ENCODE results near the gene RBBP7.

The RBBP7 gene

GRCh38 chrX:16870095-16870861 is at the start of gene RBBP7:
TSS of gene RBBP7 (minus strand) at chrX:16870362. CDS start at chrX:16870053, 309 bp downstream.
- DNase-seq (ENCODE audit: low read depth), result no peak

GRCh38 chrX:16918979-16919378 is 48.8 kb upstream of the RBBP7 start:
- no peak for DNase-seq (ENCODE audit: low read depth)

DNA sequence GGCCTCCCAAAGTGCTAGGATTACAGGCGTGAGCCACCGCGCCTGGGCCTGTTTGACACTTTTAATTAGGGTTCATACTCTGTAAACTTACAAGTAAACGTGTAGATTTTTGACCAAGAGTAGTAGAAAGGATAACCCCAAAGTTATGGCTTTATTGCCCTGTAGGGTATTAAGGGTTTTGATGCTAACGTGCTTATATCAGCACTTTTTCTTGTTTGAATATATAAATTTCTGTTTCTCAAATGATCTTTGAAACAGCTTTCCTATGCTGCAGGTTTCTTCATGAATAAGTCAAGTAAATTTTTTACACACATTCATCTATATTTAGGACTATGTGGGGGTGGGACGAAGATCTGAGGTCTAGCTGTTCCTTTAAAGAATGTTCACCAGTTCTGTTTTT is 47.0 kb upstream of the RBBP7 start:
- DNase-seq (ENCODE audit: low read depth), result no peak

DNA sequence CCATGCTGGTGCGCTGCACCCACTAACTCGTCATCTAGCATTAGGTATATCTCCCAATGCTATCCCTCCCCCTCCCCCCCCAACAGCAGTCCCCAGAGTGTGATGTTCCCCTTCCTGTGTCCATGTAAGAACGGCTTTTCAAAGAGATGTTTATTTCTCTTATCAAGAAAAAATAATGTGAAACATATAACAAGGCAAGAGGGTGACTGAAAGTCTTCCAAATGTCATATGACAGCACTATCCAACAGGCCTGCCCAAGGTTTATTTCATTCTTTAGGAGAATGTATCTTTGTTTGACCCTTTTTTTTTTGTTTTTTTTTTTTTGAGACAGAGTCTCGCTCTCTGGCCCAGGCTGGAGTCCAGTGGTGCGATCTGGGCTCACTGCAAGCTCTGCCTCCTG is 46.4 kb upstream of the RBBP7 start:
- DNase-seq (ENCODE audit: low read depth), result no peak

- DNase-seq (ENCODE audit: low read depth), result no peak
Measured at GRCh38 chrX:16914058-16914457, 43.9 kb upstream of the RBBP7 start.

GRCh38 chrX:16910376-16910775 is 40.2 kb upstream of the RBBP7 start:
- DNase-seq (ENCODE audit: low read depth), result no peak

- DNase-seq (ENCODE audit: low read depth), result no peak
Measured at GRCh38 chrX:16903274-16904022, 33.3 kb upstream of the RBBP7 start.

GRCh38 chrX:16897445-16897844 is 27.3 kb upstream of the RBBP7 start:
- DNase-seq (ENCODE audit: low read depth), result no peak

GRCh38 chrX:16892504-16893362 is 22.6 kb upstream of the RBBP7 start:
- no peak for DNase-seq (ENCODE audit: low read depth)

- no peak for DNase-seq (ENCODE audit: low read depth)
Measured at GRCh38 chrX:16885628-16886027, 15.5 kb upstream of the RBBP7 start.

DNA sequence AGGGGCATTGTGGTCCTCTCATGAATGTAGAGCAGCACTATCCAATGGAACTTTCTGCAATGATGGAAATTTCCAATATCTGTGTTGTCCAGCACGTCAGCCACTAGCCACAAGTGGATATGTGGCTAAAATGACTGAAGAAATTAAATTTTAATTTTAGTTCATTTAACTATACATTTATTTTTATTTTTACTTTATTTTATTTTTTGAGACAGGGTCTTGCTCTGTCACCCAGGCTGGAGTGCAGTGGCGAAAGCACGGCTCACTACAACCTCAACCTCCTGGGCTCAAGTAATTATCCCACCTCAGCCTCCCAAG is 13.3 kb upstream of the RBBP7 start:
- no peak for DNase-seq (ENCODE audit: low read depth)

DNA sequence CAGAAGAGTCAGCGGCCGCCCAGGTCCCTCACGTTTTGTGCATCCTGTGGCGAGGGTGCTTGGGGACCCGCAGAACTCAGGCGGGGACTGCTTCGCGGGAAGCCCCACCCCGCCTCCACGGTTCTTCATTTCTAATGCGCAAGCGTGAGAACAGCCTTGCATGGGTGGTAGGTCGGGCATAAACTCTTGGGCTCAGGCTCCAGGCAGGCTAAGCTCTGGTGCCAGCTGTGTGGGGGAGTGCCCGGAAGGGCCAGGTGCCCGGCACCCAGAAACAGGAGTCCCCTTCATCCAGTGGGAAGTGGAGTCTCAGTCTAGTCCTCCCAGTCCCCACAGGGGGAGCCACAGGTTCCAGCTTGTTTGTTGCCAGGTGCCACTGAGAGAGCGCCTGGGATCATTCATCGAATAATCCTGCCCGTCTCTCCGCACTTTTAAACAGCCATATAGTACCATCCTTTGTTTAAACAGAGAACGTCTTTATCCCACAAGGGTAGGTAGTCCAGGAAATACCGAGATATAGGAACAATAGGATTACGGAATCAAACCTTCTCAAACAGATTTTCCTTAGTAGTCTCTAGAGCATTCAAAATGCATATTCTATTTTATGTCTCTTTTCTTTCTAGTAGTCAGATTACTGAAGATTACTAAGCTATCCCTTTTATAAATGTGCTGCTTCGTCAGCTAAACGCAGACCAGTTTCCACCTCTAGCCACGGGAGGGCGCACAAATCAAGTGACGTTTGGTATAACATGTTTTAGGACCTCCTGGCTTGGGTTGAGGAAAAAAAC is 12.7 kb upstream of the RBBP7 start:
- DNase-seq (ENCODE audit: low read depth), result no peak

DNA sequence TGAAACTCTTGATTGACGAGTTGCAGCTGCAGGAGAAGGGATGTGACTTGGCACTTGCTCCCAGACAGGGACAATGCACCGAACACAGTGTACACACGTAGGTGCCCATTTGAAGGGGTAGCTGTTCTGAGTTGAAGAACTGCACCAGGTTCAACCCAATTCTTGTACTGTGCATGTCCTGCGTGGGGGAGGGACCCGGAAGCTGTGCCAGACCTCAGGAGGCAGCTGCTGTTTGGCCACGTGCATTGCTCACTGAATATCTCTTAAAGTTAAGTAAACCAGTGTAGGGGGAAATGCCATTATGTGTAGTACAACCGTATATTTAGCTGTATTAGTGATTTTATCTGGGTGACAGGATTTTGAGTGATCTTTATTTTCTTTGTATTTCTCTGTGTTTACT is 12.0 kb upstream of the RBBP7 start:
- no peak for DNase-seq (ENCODE audit: low read depth)

GRCh38 chrX:16876696-16877095 is 6.5 kb upstream of the RBBP7 start:
- no peak for DNase-seq (ENCODE audit: low read depth)

- DNase-seq (ENCODE audit: low read depth), result no peak
Measured at GRCh38 chrX:16874458-16875095, 4.4 kb upstream of the RBBP7 start.

DNA sequence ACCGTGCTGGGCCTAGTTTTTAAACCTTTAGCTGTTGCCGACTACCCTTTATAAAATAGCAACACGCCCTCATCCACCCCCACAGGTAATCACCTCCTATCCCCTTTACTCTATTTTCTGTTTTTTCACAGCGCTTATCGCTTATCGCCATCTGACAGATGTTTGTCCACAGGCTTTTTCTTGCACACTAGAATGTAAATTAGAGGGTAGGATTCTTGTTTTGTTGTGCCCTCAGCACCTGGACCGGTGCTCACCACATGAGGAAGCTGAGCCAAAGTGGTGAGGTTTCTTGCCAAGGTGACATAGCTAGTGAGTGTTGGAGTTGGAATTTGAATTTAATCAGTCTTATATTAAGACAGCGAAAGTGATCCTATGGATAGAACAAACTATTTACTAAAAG is 2.9 kb upstream of the RBBP7 start:
- DNase-seq (ENCODE audit: low read depth), result no peak

DNA sequence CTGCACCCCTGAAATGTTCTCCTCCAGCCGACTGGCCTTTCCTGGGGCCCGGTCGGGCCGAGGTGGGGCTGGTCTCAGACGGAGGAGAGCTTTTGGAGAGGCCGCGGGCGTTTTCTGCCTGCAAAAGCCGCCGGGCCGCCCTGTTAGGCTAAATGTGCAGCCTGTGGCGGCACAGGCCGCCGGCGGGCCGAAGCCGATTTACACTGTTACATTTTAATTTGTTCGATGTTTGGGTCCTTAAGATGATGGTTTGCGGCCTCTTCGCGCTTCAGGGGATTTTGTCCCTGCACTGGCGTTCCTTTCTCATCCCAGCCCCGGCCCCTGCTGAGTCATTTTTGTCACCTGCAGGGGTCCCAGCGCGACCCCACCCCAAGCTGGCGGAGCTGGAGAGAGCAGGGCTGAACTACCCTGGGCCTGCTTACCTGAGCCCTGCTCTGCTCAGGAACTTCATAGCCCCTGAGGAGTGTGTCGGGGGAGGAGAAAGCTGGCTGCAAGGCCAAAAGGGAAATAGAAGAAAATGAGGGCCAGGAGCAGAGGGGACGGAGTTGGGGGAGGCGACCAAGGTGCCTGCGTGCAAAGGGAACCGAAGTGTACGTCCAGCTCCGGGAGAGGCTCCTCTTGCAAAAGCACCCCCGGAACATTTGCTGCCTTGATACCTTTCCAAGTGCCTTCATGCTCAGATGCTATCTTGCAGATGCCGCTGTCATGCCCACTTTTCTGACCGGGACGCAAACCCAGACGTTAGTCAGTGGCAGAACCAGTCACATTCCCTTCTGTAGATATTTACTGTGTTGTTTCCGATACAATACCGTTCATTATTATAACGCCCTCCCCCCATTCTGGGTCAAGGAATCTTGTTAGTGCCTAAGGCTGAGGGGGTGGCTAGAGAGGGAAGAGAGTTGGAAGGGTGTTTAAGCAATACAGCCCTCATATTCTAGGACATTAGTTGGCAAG is 977 bp upstream of the RBBP7 start:
- DNase-seq (ENCODE audit: low read depth), result no peak

- no peak for DNase-seq (ENCODE audit: low read depth)
Measured at GRCh38 chrX:16869393-16870094, 618 bp downstream of the RBBP7 start.

GRCh38 chrX:16868920-16869319 is 1.2 kb downstream of the RBBP7 start:
- no peak for DNase-seq (ENCODE audit: low read depth)

- no peak for DNase-seq (ENCODE audit: low read depth)
Measured at GRCh38 chrX:16867947-16868346, 2.2 kb downstream of the RBBP7 start.

All from HS-27A (cell line).